ENCODE results near the gene EDN3. TPM values are rescaled to one million over a fixed set of nuclear protein-coding genes. Genes with fewer than 3 reads are reported as not detected.
"Not testable (repeated sequence)": the region's sequence is repeated elsewhere in the genome, so short reads cannot be mapped to it uniquely, and the experiment has no call there.

EDN3 gene
- total RNA-seq, 1 donor from 2014 or later = not detected

GRCh38 chr20:59355242-59355641, 54.8 kb downstream of the EDN3 start:
- DNase-seq (ENCODE audit: low read depth) = no peak
- Histone ChIP-seq H3K36me3 (ENCODE audit: control insufficient read depth, insufficient read depth, low read length) (no peaks in the 10 kb centered on the region), H3K27me3 (ENCODE audit: control insufficient read depth, insufficient read depth, low read length) (no peaks in the 10 kb centered on the region), H3K4me3 (ENCODE audit: low read depth, low read length) (no peak overlapping the region)
- TF ChIP-seq CTCF (IDR thresholded peaks at IDR 0.05; ENCODE audit: insufficient read depth, low read length, poor library complexity, severe bottlenecking) = no peak

- no peak overlapping the region for H3K4me3 ChIP-seq (ENCODE audit: low read depth, low read length)
- TF ChIP-seq CTCF (IDR thresholded peaks at IDR 0.05; ENCODE audit: insufficient read depth, low read length, poor library complexity, severe bottlenecking) = no peak
- H3K27me3 ChIP-seq (ENCODE audit: control insufficient read depth, insufficient read depth, low read length) = no peaks in the 10 kb centered on the region
- H3K36me3 ChIP-seq (ENCODE audit: control insufficient read depth, insufficient read depth, low read length) = no peaks in the 10 kb centered on the region
- DNase-seq (ENCODE audit: low read depth) = no peak
Measured at GRCh38 chr20:59356662-59357165, 56.3 kb downstream of the EDN3 start.

GRCh38 chr20:59358793-59359192, 58.4 kb downstream of the EDN3 start:
- not testable (repeated sequence) for H3K36me3 ChIP-seq (ENCODE audit: control insufficient read depth, insufficient read depth, low read length); DNase-seq (ENCODE audit: low read depth); H3K4me3 ChIP-seq (ENCODE audit: low read depth, low read length); H3K27me3 ChIP-seq (ENCODE audit: control insufficient read depth, insufficient read depth, low read length)

GRCh38 chr20:59359906-59360725, 59.7 kb downstream of the EDN3 start:
- no peak for TF ChIP-seq CTCF (IDR thresholded peaks at IDR 0.05; ENCODE audit: insufficient read depth, low read length, poor library complexity, severe bottlenecking)
- H3K27me3 ChIP-seq (ENCODE audit: control insufficient read depth, insufficient read depth, low read length) = no peaks in the 10 kb centered on the region
- no peak overlapping the region for H3K4me3 ChIP-seq (ENCODE audit: low read depth, low read length)

GRCh38 chr20:59360934-59361333, 60.5 kb downstream of the EDN3 start:
- no peaks in the 10 kb centered on the region for H3K36me3 ChIP-seq (ENCODE audit: control insufficient read depth, insufficient read depth, low read length)
- no peak for DNase-seq (ENCODE audit: low read depth)
- H3K4me3 ChIP-seq (ENCODE audit: low read depth, low read length) = no peak overlapping the region
- H3K27me3 ChIP-seq (ENCODE audit: control insufficient read depth, insufficient read depth, low read length) = no peaks in the 10 kb centered on the region
- TF ChIP-seq CTCF (IDR thresholded peaks at IDR 0.05; ENCODE audit: insufficient read depth, low read length, poor library complexity, severe bottlenecking) = no peak

More at GRCh38 chr20:59359906-59360725, 59.7 kb downstream of the EDN3 start:
- no peak for DNase-seq (ENCODE audit: low read depth)
- H3K36me3 ChIP-seq (ENCODE audit: control insufficient read depth, insufficient read depth, low read length) = no peaks in the 10 kb centered on the region

GRCh38 chr20:59361411-59361810, 61.0 kb downstream of the EDN3 start:
- Histone ChIP-seq H3K4me3 (ENCODE audit: low read depth, low read length) (no peak overlapping the region), H3K36me3 (ENCODE audit: control insufficient read depth, insufficient read depth, low read length) (no peaks in the 10 kb centered on the region), H3K27me3 (ENCODE audit: control insufficient read depth, insufficient read depth, low read length) (no peaks in the 10 kb centered on the region)
- no peak for DNase-seq (ENCODE audit: low read depth)
- TF ChIP-seq CTCF (IDR thresholded peaks at IDR 0.05; ENCODE audit: insufficient read depth, low read length, poor library complexity, severe bottlenecking) = no peak

Data from kidney epithelial cell (primary cell).